Skeletal muscle satellite cell (primary cell): ENCODE results near the gene EPSTI1.
A peak's percentile ranks its signal among the peaks of the same experiment; 100 is the strongest.
"Not testable (repeated sequence)": the region's sequence is repeated elsewhere in the genome, so short reads cannot be mapped to it uniquely, and the experiment has no call there.

Source experiments
- H3K27me3 ChIP-seq: 2 replicates; pipeline ENCODE4 v1.7.0; 2013; ENCODE audit warnings: low read length; ENCODE audit not compliant: control insufficient read depth, insufficient read depth
- H3K36me3 ChIP-seq: 2 replicates; pipeline ENCODE4 v1.7.0; 2013; ENCODE audit warnings: mild to moderate bottlenecking, control low read depth, low read length; ENCODE audit not compliant: insufficient read depth
- H3K4me1 ChIP-seq: 2 replicates; pipeline ENCODE4 v1.7.0; 2013; ENCODE audit warnings: low read length; ENCODE audit not compliant: control insufficient read depth, insufficient read depth
- H3K4me2 ChIP-seq: 2 replicates; pipeline ENCODE4 v1.7.0; 2013; ENCODE audit warnings: mild to moderate bottlenecking, low read length
- H3K4me3 ChIP-seq: 2 replicates; pipeline ENCODE4 v1.7.0; 2013; ENCODE audit warnings: low read length
- H3K9ac ChIP-seq: 2 replicates; pipeline ENCODE4 v1.7.0; 2013; ENCODE audit warnings: mild to moderate bottlenecking, low read depth, low read length, moderate library complexity
- H3K9me3 ChIP-seq: replicated peaks from 2 replicates; pipeline ENCODE4 v1.7.0; 2013; ENCODE audit warnings: mild to moderate bottlenecking, control low read depth, low read length

Gene EPSTI1

GRCh38 chr13:43003010-43003409 lies 11.0 kb upstream of the EPSTI1 start:
- Histone ChIP-seq H3K9me3 (no peaks in the 10 kb centered on the region), H3K4me1 (peaks cover 57% of the 10 kb centered on the region), H3K9ac (peak overlapping the region; percentile 18), H3K27me3 (no peaks in the 10 kb centered on the region), H3K36me3 (no peaks in the 10 kb centered on the region), H3K4me3 (no peak overlapping the region), H3K4me2 (no peak overlapping the region)

- peaks cover 58% of the 10 kb centered on the region for H3K4me1 ChIP-seq
- H3K4me3 ChIP-seq: no peak overlapping the region
- no peak overlapping the region for H3K4me2 ChIP-seq
- H3K9ac ChIP-seq: no peak overlapping the region
- no peaks in the 10 kb centered on the region for H3K9me3 ChIP-seq
- no peaks in the 10 kb centered on the region for H3K27me3 ChIP-seq
- H3K36me3 ChIP-seq: no peaks in the 10 kb centered on the region
Measured at GRCh38 chr13:43002021-43002420, 10.0 kb upstream of the EPSTI1 start.

- Histone ChIP-seq H3K4me3 (no peak overlapping the region), H3K4me1 (peaks cover 56% of the 10 kb centered on the region), H3K9me3 (no peaks in the 10 kb centered on the region), H3K4me2 (no peak overlapping the region), H3K9ac (no peak overlapping the region), H3K27me3 (no peaks in the 10 kb centered on the region), H3K36me3 (no peaks in the 10 kb centered on the region)
Measured at GRCh38 chr13:43000676-43001075, 8.6 kb upstream of the EPSTI1 start.

- Histone ChIP-seq H3K9ac (no peak overlapping the region), H3K4me1 (peaks cover 46% of the 10 kb centered on the region), H3K4me2 (no peak overlapping the region), H3K9me3 (no peaks in the 10 kb centered on the region), H3K27me3 (no peaks in the 10 kb centered on the region), H3K4me3 (no peak overlapping the region), H3K36me3 (no peaks in the 10 kb centered on the region)
Measured at GRCh38 chr13:42999491-42999890, 7.5 kb upstream of the EPSTI1 start.

GRCh38 chr13:42997381-42997780 lies 5.3 kb upstream of the EPSTI1 start:
- Histone ChIP-seq H3K9ac (peak overlapping the region; percentile 80), H3K36me3 (no peaks in the 10 kb centered on the region), H3K4me1 (peaks cover 41% of the 10 kb centered on the region), H3K4me2 (peak overlapping the region; percentile 58), H3K27me3 (no peaks in the 10 kb centered on the region), H3K4me3 (peak overlapping the region; percentile 18), H3K9me3 (no peaks in the 10 kb centered on the region)

GRCh38 chr13:42996584-42996983 lies 4.5 kb upstream of the EPSTI1 start:
- peak overlapping the region; percentile 80 for H3K9ac ChIP-seq
- no peak overlapping the region for H3K4me3 ChIP-seq
- peak overlapping the region; percentile 58 for H3K4me2 ChIP-seq
- no peaks in the 10 kb centered on the region for H3K9me3 ChIP-seq
- H3K4me1 ChIP-seq: peaks cover 41% of the 10 kb centered on the region
- no peaks in the 10 kb centered on the region for H3K36me3 ChIP-seq
- no peaks in the 10 kb centered on the region for H3K27me3 ChIP-seq

GRCh38 chr13:42994878-42995277 lies 2.8 kb upstream of the EPSTI1 start:
- H3K36me3 ChIP-seq: no peaks in the 10 kb centered on the region
- no peaks in the 10 kb centered on the region for H3K27me3 ChIP-seq
- H3K4me1 ChIP-seq: peaks cover 44% of the 10 kb centered on the region
- H3K4me2 ChIP-seq: no peak overlapping the region
- no peak overlapping the region for H3K4me3 ChIP-seq
- no peaks in the 10 kb centered on the region for H3K9me3 ChIP-seq
- H3K9ac ChIP-seq: no peak overlapping the region

GRCh38 chr13:42992764-42993122 lies 702 bp upstream of the EPSTI1 start:
- no peaks in the 10 kb centered on the region for H3K27me3 ChIP-seq

GRCh38 chr13:42991233-42991897 lies 676 bp downstream of the EPSTI1 start:
- Histone ChIP-seq H3K4me1 (peaks cover 29% of the 10 kb centered on the region), H3K4me2 (peak overlapping the region; percentile 92), H3K4me3 (peak overlapping the region; percentile 79), H3K9ac (peak overlapping the region; percentile 90)
- H3K36me3 ChIP-seq, H3K9me3 ChIP-seq, H3K27me3 ChIP-seq: not testable (repeated sequence)

More at GRCh38 chr13:42992764-42993122, 702 bp upstream of the EPSTI1 start:
- H3K9me3 ChIP-seq: no peaks in the 10 kb centered on the region
- H3K4me1 ChIP-seq: peaks cover 41% of the 10 kb centered on the region
- peak overlapping the region; percentile 92 for H3K4me2 ChIP-seq
- no peaks in the 10 kb centered on the region for H3K36me3 ChIP-seq
- peak overlapping the region; percentile 90 for H3K9ac ChIP-seq
- H3K4me3 ChIP-seq: peak overlapping the region; percentile 79

- peak overlapping the region; percentile 51 for H3K4me2 ChIP-seq
- H3K9me3 ChIP-seq: no peaks in the 10 kb centered on the region
- H3K4me3 ChIP-seq: no peak overlapping the region
- peaks cover 26% of the 10 kb centered on the region for H3K4me1 ChIP-seq
- H3K36me3 ChIP-seq: no peaks in the 10 kb centered on the region
- H3K27me3 ChIP-seq: no peaks in the 10 kb centered on the region
- H3K9ac ChIP-seq: no peak overlapping the region
Measured at GRCh38 chr13:42990291-42991232, 1.5 kb downstream of the EPSTI1 start.

GRCh38 chr13:42986176-42986574 lies 5.9 kb downstream of the EPSTI1 start:
- H3K4me3 ChIP-seq: no peak overlapping the region
- H3K4me1 ChIP-seq: peaks cover 10% of the 10 kb centered on the region
- no peaks in the 10 kb centered on the region for H3K36me3 ChIP-seq
- H3K9me3 ChIP-seq: no peaks in the 10 kb centered on the region
- H3K27me3 ChIP-seq: no peaks in the 10 kb centered on the region
- no peak overlapping the region for H3K4me2 ChIP-seq
- no peak overlapping the region for H3K9ac ChIP-seq
